Measurements from ENCODE around the gene TBC1D14. TPM values are rescaled to one million over a fixed set of nuclear protein-coding genes. Genes with fewer than 3 reads are reported as not detected.
A peak's percentile ranks its signal among the peaks of the same experiment; 100 is the strongest.

Gene TBC1D14
- total and polyA plus RNA-seq, 9 of the 15 experiments (the other 6 are each of a cell fraction or from before 2014, with no cell fraction given), result 2.1 to 59.6 (median 44.8) TPM

DNA sequence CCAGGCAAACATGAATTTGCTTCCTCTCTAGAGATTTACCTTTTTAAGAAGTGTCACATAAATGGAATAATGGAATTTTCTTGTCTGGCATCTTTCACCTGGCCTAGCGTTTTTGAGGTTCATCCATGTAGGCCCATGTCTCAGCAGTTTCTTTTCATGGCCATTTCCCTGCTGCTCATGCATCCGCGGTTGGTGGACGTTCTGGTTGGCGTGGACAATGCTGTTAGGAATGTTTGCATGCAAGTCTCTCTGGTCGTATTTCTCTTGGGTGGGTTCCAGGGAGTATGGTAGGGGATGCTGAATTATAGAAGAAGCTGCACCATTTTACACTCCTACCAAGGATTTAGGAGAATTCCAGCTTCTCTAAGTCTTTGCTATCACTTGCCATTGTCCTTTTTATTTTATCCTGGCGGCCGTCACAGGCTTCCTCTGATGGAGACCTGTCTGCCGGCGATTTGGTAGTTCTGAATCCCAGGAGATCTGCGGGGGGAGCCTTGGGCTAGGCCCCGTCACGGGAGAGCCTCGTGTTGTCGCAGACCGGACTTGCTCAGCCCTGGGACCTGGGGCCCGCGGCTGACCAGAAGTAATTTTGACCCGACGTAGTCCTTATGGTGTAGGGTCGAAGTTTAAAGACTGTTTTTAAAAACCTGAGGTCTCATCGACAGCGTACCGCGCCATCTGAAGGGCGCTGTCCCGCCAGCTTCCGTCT, 76.6 kb downstream of the TBC1D14 start:
- Histone ChIP-seq H3K27ac (ENCODE audit: extremely low read depth, low read depth, low read length) (peak overlapping the region; percentile 92), H3K79me2 (ENCODE audit: control insufficient read depth, insufficient read depth, low read length) (peaks cover 90% of the 10 kb centered on the region), H3K4me3 (peak overlapping the region; percentile 71), H3K9me1 (ENCODE audit: control insufficient read depth, insufficient read depth, low read length) (no peaks in the 10 kb centered on the region), H3K36me3 (ENCODE audit: control insufficient read depth, insufficient read depth, low read length) (peaks cover 34% of the 10 kb centered on the region; the same call in 2 of the 3 replicates), H3K4me2 (ENCODE audit: insufficient read depth, low read length) (peak overlapping the region; percentile 90), H2AFZ (ENCODE audit: low read depth, low read length) (peak overlapping the region; percentile 61), H4K20me1 (replicated peaks; ENCODE audit: control insufficient read depth, insufficient read depth, low read length) (peaks cover 16% of the 10 kb centered on the region), H3K9ac (ENCODE audit: insufficient read depth in 1 of 2, low read depth in 2 of 2, low read length in 2 of 2) (peak overlapping the region; percentile 84 to 94), H3K9me3 (replicated peaks; ENCODE audit: control insufficient read depth, insufficient read depth, low read depth, low read length) (no peaks in the 10 kb centered on the region), H3K27me3 (ENCODE audit: control insufficient read depth in 2 of 2, insufficient read depth in 2 of 2, low read length in 2 of 2) (no peaks in the 10 kb centered on the region), H3K4me1 (replicated peaks in 1 of 2; ENCODE audit: control insufficient read depth in 2 of 2, insufficient read depth in 2 of 2, low read length in 2 of 2) (peaks cover 23 to 44% of the 10 kb centered on the region in 2 experiments; a peak in 4 of 5 replicates)
- peak; percentile 23 for FAIRE-seq
- 1% methylated on average over 28 of the region's 28 CpGs for WGBS (ENCODE audit: insufficient coverage, low coverage, missing lambda C conversion rate)
- intact Hi-C loops (cut with micrococcal nuclease), result loop anchor here (1.0 to 5.0 kb wide), 5 partner anchors 69 to 254 kb away; partner anchors contain the start of genes GRPEL1 and TBC1D14
- in situ Hi-C loops (cut with MboI), result no loop called here
- BruUV-seq (replicated peaks), result TSS peak; percentile 88
- DNase-seq (ENCODE audit: extremely low read depth in 1 of 4, low spot score in 3 of 4), result peak in 3 of 4 experiments; percentile 48 to 63 (median 52)
- ChIA-PET POLR2A (interaction anchor here (0.6 to 1.8 kb wide), 8 partner anchors 12 to 382 kb away, joined by 3 to 17 read pairs (median 5); partner anchors contain the start of gene GRPEL1), CTCF (ENCODE audit: low intra/inter-chr PET ratio) (no interaction called here)
- ATAC-seq, result peak; percentile 59
- TF ChIP-seq, protein P1, sequence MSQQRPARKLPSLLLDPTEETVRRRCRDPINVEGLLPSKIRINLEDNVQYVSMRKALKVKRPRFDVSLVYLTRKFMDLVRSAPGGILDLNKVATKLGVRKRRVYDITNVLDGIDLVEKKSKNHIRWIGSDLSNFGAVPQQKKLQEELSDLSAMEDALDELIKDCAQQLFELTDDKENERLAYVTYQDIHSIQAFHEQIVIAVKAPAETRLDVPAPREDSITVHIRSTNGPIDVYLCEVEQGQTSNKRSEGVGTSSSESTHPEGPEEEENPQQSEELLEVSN (IDR thresholded peaks at IDR 0.05; ENCODE audit: borderline replicate concordance in 1 of 2, extremely low read depth in 1 of 2, insufficient read depth in 1 of 2, insufficient read length in 1 of 2, low read depth in 1 of 2, low read length in 1 of 2, poor library complexity in 1 of 2, severe bottlenecking in 1 of 2), result peak; percentile 27 to 57
- no peak for TF ChIP-seq HCFC1 (IDR thresholded peaks at IDR 0.05; ENCODE audit: low read depth, low read length)
- TF ChIP-seq, protein P2, sequence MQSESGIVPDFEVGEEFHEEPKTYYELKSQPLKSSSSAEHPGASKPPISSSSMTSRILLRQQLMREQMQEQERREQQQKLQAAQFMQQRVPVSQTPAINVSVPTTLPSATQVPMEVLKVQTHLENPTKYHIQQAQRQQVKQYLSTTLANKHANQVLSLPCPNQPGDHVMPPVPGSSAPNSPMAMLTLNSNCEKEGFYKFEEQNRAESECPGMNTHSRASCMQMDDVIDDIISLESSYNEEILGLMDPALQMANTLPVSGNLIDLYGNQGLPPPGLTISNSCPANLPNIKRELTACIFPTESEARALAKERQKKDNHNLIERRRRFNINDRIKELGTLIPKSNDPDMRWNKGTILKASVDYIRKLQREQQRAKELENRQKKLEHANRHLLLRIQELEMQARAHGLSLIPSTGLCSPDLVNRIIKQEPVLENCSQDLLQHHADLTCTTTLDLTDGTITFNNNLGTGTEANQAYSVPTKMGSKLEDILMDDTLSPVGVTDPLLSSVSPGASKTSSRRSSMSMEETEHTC (IDR thresholded peaks at IDR 0.05), result peak; percentile 8; the same call in 1 of the 2 replicates
- no peak for TF ChIP-seq RCOR1 (IDR thresholded peaks at IDR 0.05; ENCODE audit: borderline replicate concordance in 1 of 2, low read depth in 2 of 2, low read length in 2 of 2)
- TF ChIP-seq, protein P3, sequence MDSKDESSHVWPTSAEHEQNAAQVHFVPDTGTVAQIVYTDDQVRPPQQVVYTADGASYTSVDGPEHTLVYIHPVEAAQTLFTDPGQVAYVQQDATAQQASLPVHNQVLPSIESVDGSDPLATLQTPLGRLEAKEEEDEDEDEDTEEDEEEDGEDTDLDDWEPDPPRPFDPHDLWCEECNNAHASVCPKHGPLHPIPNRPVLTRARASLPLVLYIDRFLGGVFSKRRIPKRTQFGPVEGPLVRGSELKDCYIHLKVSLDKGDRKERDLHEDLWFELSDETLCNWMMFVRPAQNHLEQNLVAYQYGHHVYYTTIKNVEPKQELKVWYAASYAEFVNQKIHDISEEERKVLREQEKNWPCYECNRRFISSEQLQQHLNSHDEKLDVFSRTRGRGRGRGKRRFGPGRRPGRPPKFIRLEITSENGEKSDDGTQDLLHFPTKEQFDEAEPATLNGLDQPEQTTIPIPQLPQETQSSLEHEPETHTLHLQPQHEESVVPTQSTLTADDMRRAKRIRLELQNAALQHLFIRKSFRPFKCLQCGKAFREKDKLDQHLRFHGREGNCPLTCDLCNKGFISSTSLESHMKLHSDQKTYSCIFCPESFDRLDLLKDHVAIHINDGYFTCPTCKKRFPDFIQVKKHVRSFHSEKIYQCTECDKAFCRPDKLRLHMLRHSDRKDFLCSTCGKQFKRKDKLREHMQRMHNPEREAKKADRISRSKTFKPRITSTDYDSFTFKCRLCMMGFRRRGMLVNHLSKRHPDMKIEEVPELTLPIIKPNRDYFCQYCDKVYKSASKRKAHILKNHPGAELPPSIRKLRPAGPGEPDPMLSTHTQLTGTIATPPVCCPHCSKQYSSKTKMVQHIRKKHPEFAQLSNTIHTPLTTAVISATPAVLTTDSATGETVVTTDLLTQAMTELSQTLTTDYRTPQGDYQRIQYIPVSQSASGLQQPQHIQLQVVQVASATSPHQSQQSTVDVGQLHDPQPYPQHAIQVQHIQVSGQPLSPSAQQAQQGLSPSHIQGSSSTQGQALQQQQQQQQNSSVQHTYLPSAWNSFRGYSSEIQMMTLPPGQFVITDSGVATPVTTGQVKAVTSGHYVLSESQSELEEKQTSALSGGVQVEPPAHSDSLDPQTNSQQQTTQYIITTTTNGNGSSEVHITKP (IDR thresholded peaks at IDR 0.05; ENCODE audit: partially characterized antibody), result peak; percentile 21
- TF ChIP-seq NFE2 (IDR thresholded peaks at IDR 0.05; ENCODE audit: low read depth), result 0 out of 2 replicates have a peak, but pooled peaks have one; percentile 15
- no peak for TF ChIP-seq RBM22 (IDR thresholded peaks at IDR 0.05; ENCODE audit: low read depth, low read length, poor library complexity, severe bottlenecking)
- TF ChIP-seq, protein P4, sequence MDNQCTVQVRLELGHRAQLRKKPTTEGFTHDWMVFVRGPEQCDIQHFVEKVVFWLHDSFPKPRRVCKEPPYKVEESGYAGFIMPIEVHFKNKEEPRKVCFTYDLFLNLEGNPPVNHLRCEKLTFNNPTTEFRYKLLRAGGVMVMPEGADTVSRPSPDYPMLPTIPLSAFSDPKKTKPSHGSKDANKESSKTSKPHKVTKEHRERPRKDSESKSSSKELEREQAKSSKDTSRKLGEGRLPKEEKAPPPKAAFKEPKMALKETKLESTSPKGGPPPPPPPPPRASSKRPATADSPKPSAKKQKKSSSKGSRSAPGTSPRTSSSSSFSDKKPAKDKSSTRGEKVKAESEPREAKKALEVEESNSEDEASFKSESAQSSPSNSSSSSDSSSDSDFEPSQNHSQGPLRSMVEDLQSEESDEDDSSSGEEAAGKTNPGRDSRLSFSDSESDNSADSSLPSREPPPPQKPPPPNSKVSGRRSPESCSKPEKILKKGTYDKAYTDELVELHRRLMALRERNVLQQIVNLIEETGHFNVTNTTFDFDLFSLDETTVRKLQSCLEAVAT (IDR thresholded peaks at IDR 0.05), result no peak
- TF ChIP-seq HLTF (IDR thresholded peaks at IDR 0.05), result no peak
- TF ChIP-seq L3MBTL2 (IDR thresholded peaks at IDR 0.05), result peak; percentile 74

Measured in K562 (cell line).